ENCODE data around the gene EIF4E3. TPM values are rescaled to one million over a fixed set of nuclear protein-coding genes. Genes with fewer than 3 reads are reported as not detected.

EIF4E3 gene
- total RNA-seq, 4 donors from 2014 or later = 11.2 to 23.8 (median 16.0) TPM

DNA sequence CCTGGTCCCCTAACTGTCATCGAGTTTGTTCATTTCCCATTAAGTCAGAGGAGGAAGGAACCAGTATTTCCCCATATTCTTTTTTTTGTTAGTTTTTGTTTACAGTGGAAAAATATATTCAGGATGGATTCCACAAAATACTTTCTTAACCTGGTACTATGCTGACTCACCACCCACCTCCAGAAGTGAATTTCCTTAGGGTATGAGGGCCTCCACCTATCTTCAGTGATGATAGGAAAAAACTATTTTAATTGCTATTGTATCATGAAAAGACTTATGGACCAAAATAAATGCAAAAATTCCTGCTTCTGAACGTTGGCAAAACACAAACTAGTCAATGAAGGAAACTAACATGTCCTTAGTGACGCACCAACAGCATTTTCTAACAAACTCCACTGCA lies 77.5 kb downstream of the EIF4E3 start:
- Histone ChIP-seq H3K27ac (no peak overlapping the region), H3K4me1 (peaks cover 0 to 6% (median 0%) of the 10 kb centered on the region in 4 donors), H3K27me3 (no peaks in the 10 kb centered on the region), H3K4me3 (no peak overlapping the region), H3K36me3 (no peaks in the 10 kb centered on the region), H3K9me3 (no peaks in the 10 kb centered on the region)
- WGBS, 2 donors = 64 to 74% methylated on average over 3 of the region's 3 CpGs
- DNase-seq (ENCODE audit: low spot score in 2 of 2) = no peak
- TF ChIP-seq EP300 (IDR thresholded peaks at IDR 0.05) (no peak), POLR2A (IDR thresholded peaks at IDR 0.05) (no peak)
- TF ChIP-seq, protein P1, sequence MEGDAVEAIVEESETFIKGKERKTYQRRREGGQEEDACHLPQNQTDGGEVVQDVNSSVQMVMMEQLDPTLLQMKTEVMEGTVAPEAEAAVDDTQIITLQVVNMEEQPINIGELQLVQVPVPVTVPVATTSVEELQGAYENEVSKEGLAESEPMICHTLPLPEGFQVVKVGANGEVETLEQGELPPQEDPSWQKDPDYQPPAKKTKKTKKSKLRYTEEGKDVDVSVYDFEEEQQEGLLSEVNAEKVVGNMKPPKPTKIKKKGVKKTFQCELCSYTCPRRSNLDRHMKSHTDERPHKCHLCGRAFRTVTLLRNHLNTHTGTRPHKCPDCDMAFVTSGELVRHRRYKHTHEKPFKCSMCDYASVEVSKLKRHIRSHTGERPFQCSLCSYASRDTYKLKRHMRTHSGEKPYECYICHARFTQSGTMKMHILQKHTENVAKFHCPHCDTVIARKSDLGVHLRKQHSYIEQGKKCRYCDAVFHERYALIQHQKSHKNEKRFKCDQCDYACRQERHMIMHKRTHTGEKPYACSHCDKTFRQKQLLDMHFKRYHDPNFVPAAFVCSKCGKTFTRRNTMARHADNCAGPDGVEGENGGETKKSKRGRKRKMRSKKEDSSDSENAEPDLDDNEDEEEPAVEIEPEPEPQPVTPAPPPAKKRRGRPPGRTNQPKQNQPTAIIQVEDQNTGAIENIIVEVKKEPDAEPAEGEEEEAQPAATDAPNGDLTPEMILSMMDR (IDR thresholded peaks at IDR 0.05) = no peak

DNA sequence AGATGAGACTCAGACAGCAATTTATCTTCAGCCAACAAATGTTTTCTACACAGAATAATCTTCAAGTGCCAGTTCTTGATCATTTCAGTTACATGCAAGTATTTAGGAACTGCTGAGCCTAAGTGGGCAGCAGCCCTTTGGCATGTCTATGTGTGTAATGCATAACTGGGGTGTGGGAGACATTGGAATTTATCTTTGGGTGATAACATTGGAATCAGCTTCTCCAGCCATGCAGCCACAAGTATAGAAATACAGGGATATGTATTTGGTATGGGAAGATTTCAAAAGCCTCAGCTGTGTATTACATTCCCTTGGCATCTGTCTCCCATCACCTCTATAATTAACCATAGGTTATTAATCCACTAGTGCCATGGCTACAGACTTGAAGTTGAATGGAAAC lies 78.2 kb downstream of the EIF4E3 start:
- no peaks in the 10 kb centered on the region for H3K9me3 ChIP-seq
- H3K27me3 ChIP-seq = no peaks in the 10 kb centered on the region
- no peaks in the 10 kb centered on the region for H3K4me1 ChIP-seq
- TF ChIP-seq POLR2A (IDR thresholded peaks at IDR 0.05) (no peak), EP300 (IDR thresholded peaks at IDR 0.05) (no peak)
- TF ChIP-seq, protein P1 (IDR thresholded peaks at IDR 0.05) = no peak
- DNase-seq (ENCODE audit: low spot score in 2 of 2) = no peak
- H3K27ac ChIP-seq = no peak overlapping the region
- H3K4me3 ChIP-seq = no peak overlapping the region
- no peaks in the 10 kb centered on the region for H3K36me3 ChIP-seq

DNA sequence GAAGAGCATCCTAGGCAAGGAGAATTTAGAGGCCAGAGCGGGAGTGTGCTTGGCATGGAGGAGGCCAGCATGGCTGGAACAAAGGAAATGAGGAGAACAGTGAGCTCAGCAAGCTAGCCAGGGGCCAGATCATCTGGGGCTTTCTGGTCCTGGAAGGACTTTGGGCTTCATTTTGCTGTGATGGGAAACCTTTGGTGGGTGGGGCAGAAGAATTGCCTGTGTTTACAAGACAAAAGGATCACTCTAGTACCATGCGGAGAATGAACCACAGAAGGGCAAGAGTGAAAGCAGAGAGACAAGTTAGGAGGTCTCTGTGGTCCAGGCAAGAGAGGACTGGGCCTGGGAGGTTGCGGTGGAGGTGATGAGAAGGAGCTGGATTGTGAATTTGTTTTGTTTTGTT lies 80.1 kb downstream of the EIF4E3 start:
- Histone ChIP-seq H3K9me3 (no peaks in the 10 kb centered on the region), H3K36me3 (no peaks in the 10 kb centered on the region), H3K4me1 (no peaks in the 10 kb centered on the region), H3K27me3 (no peaks in the 10 kb centered on the region), H3K4me3 (no peak overlapping the region), H3K27ac (no peak overlapping the region)
- DNase-seq (ENCODE audit: low spot score in 2 of 2) = no peak
- TF ChIP-seq POLR2A (IDR thresholded peaks at IDR 0.05) = no peak
- TF ChIP-seq, protein P1 (IDR thresholded peaks at IDR 0.05) = no peak
- TF ChIP-seq EP300 (IDR thresholded peaks at IDR 0.05) = no peak
- 93 to 97% methylated on average over 3 of the region's 3 CpGs for WGBS, 2 donors

DNA sequence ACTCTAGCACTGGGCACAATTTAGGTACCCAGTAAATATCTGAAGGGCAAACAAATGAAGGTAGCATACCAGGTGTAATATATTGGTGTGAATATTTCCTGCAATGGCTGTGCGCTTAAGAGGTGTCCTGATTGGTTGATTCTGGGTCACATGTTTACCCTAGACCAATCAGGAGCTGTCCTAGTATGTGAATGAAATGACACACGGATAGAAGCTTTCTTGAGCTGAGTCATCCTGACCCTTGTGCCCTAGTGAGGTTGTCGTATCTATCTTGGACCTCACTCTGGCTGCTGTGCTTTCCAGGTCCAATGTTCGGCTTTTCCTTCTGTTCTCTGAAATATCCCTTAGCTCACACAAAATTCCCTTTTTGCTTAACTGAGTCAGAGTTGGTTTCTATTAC lies 83.5 kb downstream of the EIF4E3 start:
- no peaks in the 10 kb centered on the region for H3K4me1 ChIP-seq
- DNase-seq (ENCODE audit: low spot score in 2 of 2) = no peak
- H3K36me3 ChIP-seq = no peaks in the 10 kb centered on the region
- 83 to 86% methylated on average over 4 of the region's 4 CpGs for WGBS, 2 donors
- H3K9me3 ChIP-seq = no peaks in the 10 kb centered on the region
- no peaks in the 10 kb centered on the region for H3K27me3 ChIP-seq
- TF ChIP-seq EP300 (IDR thresholded peaks at IDR 0.05) (no peak), POLR2A (IDR thresholded peaks at IDR 0.05) (no peak)
- TF ChIP-seq, protein P1 (IDR thresholded peaks at IDR 0.05) = no peak
- no peak overlapping the region for H3K4me3 ChIP-seq
- H3K27ac ChIP-seq = no peak overlapping the region

DNA sequence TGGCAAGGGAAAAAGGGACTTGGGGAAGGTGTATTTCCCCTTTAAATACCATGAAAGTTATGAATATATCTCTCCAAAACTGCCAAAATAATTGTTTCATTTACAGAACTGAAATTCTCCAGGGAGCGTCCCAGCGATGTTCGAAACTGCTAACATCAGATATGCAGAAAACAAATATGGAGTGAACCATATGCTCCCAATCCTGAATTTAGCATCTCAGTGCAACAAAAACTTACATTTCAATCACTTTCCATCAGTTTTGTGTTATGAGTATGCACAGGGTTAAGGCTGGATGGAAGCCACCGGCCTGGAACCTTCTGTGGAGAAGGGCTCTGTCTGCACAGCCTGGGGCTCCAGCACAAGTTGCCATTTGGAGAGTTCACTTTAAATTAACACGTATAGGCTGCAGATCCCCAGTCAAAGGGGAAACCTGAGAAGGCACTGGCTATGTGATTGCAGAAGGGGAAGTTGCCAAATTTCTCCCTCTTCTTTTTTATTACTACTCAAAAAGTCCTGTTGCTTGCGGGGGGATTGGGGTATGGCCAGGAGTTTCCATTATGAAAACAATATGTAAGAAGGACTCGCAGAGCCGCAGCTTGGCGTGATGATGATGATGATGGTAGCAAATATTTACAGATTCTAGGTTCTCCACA lies 84.7 kb downstream of the EIF4E3 start:
- TF ChIP-seq, protein P1 (IDR thresholded peaks at IDR 0.05) = no peak
- TF ChIP-seq EP300 (IDR thresholded peaks at IDR 0.05) (no peak), POLR2A (IDR thresholded peaks at IDR 0.05) (no peak)

More for the DNA sequence above, 84.7 kb downstream of the EIF4E3 start:
- DNase-seq (ENCODE audit: low spot score in 2 of 2) = no peak
- Histone ChIP-seq H3K27ac (no peak overlapping the region), H3K27me3 (no peaks in the 10 kb centered on the region), H3K36me3 (no peaks in the 10 kb centered on the region), H3K4me3 (no peak overlapping the region), H3K4me1 (no peaks in the 10 kb centered on the region), H3K9me3 (no peaks in the 10 kb centered on the region)
- WGBS, 2 donors = 72 to 75% methylated on average over 9 of the region's 9 CpGs
